Fibroblast of upper back skin (primary cell): ENCODE measurements around the gene PJA2.

Experiments used
- DNase-seq: peaks from one replicate; pipeline ENCODE4 v3.0.0-alpha.2; 2013

The PJA2 gene

GRCh38 chr5:109408991-109409843 lies 557 bp downstream of the PJA2 start:
- DNase-seq = peak; percentile 72

- no peak for DNase-seq
These were observed 1.9 kb downstream of the PJA2 start for GRCh38 chr5:109407913-109408312.

- DNase-seq = no peak
These were observed 3.1 kb downstream of the PJA2 start for GRCh38 chr5:109406719-109407118.

- DNase-seq = no peak
These were observed 5.3 kb downstream of the PJA2 start for GRCh38 chr5:109404428-109404960.

GRCh38 chr5:109403469-109403868 lies 6.3 kb downstream of the PJA2 start:
- DNase-seq = no peak

GRCh38 chr5:109399092-109399759 lies 10.5 kb downstream of the PJA2 start:
- DNase-seq = no peak

GRCh38 chr5:109396965-109397364 lies 12.8 kb downstream of the PJA2 start:
- DNase-seq = no peak

- DNase-seq = no peak
These were observed 15.0 kb downstream of the PJA2 start for GRCh38 chr5:109394806-109395205.

- DNase-seq = no peak
These were observed 19.6 kb downstream of the PJA2 start for GRCh38 chr5:109390188-109390587.

- DNase-seq = peak; percentile 11
These were observed 21.4 kb downstream of the PJA2 start for GRCh38 chr5:109388407-109388806.

- DNase-seq = no peak
These were observed 22.3 kb downstream of the PJA2 start for GRCh38 chr5:109387408-109387974.

- no peak for DNase-seq
These were observed 31.7 kb downstream of the PJA2 start for GRCh38 chr5:109378095-109378494.

- DNase-seq = peak; percentile 14
These were observed 35.1 kb downstream of the PJA2 start for GRCh38 chr5:109374625-109375024.

GRCh38 chr5:109373932-109374331 lies 35.8 kb downstream of the PJA2 start:
- peak; percentile 13 for DNase-seq

- DNase-seq = no peak
These were observed 39.4 kb downstream of the PJA2 start for GRCh38 chr5:109370343-109370742.

- DNase-seq = no peak
These were observed 44.1 kb downstream of the PJA2 start for GRCh38 chr5:109365653-109366052.

GRCh38 chr5:109364977-109365376 lies 44.8 kb downstream of the PJA2 start:
- no peak for DNase-seq

GRCh38 chr5:109359642-109360041 lies 50.1 kb downstream of the PJA2 start:
- DNase-seq = no peak

GRCh38 chr5:109357807-109358206 lies 52.0 kb downstream of the PJA2 start:
- no peak for DNase-seq

GRCh38 chr5:109354761-109355160 lies 55.0 kb downstream of the PJA2 start:
- no peak for DNase-seq

GRCh38 chr5:109351988-109352864 lies 57.5 kb downstream of the PJA2 start:
- no peak for DNase-seq

GRCh38 chr5:109350537-109351270 lies 59.1 kb downstream of the PJA2 start:
- DNase-seq = peak; percentile 34
